Cerebellar nuclear complex (tissue), 1 donor: Measurements from ENCODE around the gene REEP1.
"Not testable (repeated sequence)": the region's sequence is repeated elsewhere in the genome, so short reads cannot be mapped to it uniquely, and the experiment has no call there.

Experiments used
- DNase-seq, 2 experiments: peaks; one replicate each; lab custom pipeline; 2025; lab: John Stamatoyannopoulos, UW

REEP1 gene

DNA sequence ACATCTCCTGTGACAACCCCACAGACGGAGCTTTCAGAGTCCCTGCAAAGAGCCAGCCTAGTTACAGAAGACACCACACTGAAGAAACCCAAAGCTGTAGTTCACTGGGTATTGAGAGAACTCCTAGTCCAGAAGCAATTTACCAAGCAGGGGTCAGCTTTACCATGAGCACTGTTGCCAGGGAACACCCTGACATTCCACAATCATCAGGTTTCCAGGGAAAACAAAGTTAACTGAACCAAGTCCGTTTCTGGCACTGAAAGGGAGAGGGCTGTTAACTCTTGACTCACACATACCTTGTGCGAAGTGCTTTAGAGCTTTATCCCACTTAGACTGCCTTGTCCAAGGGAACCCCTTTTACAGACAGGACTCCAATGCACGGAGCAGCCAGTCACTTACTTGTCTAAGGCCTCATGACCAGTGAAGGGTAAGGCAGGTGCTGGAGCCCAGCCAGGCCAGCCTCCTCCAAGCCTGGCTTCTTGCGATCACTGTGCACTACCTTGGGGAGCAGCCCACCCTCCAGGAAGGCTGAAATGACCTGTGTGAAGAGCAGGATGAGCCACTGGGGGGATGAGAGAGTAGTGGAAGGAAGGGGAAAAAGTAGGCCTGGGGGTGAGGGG, 53.9 kb downstream of the REEP1 start:
- no peak for DNase-seq

DNA sequence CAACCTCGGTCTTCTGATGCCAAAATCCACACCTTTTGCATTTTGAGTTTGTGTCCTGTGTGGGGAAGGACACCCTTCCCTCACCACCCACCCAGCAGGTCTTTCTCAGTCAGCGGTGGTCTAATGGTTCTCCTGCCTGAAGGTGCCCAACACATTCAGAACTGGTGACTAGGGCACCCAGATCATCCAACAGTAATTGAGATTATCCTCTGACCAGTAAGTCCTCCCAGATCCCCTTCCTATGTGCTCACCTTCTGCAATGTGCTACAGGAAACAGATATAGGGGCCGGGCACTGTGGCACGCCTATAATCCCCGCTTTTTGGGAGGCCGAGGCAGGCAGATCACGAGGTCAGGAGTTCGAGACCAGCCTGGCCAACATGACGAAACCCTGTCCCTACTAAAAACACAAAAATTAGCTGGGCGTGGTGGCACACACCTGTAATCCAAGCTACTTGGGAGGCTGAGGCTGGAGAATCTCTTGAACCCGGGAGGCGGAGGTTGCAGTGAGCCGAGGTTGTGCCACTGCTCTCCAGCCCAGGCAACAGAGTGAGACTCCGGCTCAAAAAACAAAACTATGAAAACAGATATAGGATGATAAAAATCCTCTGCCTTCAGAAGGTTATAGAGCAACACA, 56.2 kb downstream of the REEP1 start:
- no peak for DNase-seq

DNA sequence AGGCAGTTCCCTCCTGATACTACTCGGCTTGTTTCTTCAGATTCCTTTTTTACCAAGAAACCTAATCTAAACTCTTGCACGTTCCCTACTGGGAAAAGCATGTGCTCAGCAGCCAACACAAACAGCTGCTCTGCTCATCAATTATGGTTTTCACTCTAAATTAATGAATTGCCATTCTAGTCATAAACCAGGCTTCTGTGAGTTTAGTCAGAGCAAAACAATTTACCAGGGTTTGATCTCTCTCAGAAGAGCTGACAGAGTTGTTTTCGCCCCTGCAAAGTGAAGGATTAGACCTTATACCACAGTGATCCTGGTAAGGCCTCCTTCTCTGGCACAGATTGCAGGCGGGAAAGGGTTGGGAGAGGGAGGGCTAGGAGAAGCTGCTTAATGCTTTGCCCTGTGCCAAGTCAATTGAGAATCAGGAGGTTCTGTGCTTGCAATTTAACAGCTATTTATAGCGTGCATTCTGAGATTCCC, 57.2 kb downstream of the REEP1 start:
- DNase-seq = no peak

DNA sequence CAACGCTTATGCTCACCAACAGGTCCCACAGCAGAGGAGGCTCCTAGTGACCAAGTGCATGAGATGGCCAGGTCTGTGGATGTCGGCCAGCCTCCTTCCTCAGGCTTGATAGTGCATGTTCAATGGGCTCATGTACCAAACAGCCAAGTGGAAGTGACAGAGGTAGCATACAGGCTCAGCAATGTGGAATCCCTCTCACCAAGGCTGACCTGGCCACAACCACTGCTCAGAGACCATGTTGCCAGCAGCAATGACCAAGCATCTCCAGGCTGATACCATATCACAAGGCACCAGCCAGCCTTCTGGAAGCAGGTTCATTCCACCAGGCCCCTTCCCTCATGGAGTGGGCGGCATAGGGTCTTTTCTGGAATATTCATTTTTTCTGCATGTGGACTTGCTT, 61.5 kb downstream of the REEP1 start:
- no peak for DNase-seq

DNA sequence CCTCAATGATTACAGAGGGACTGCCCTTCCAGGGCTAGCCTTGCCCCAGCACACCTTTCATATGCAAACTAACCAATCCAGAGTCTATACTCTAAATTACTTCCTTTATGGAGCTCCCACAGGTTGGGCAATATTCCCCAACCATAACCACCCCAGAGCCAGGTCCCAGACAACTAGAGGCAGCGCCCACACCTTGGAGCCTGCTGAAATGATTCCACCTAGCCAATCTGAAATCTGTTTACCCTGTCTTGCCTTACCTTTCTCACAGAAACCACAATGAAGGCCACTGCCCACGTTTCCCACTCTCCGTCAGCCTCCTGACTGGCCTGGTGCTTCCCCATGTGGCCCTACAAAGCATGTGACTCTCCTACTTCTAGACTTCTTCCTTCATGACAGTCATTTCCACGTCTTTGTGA, 62.0 kb downstream of the REEP1 start:
- DNase-seq = no peak

DNA sequence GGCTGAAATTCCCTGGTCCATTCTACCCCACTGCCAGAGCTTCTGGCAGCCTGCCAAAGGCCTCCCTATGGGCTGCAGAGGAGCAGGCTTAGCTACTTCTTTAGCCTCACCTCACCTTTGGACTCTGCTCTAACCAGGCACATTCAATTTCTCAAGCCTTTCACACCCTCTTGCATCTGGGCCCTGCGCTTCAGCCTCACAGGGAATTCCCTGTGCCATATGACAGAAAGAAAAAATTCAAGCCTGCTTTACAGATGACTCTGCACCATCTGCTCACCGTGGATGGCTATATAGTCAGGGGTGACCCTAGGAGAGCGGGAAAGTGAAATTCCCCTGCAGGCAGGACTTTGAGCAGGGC, 62.5 kb downstream of the REEP1 start:
- no peak for DNase-seq

DNA sequence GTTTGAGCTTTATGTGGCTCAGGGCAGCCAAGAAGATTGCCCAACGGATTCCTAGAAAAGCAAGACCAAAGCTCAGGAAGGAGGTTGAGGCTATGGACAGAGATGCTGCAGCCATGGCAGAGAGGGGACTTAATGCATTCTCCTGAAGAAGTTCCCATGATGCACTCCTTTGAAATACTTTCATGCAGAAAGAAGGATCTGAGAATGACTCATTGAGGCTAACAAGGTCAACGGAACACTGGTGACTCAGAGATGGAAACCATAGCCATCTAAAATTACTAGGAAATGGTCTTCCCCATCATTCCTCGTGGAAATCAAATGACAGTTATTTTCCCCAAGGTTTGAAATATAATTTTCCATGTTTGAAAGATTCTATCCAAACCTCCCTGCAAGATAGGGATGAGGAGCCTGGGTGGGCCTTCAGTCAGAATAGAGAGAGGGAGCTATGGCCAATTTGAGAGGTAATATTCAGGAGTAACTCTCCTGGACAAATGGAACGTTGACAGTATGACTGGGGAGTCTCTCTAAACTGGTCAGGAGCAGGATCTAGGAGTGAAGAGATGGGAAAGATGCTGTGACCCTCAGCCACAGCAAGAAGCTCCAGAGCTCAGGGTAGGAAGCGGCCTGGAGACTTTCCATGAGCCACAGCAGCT, 63.0 kb downstream of the REEP1 start:
- no peak for DNase-seq

DNA sequence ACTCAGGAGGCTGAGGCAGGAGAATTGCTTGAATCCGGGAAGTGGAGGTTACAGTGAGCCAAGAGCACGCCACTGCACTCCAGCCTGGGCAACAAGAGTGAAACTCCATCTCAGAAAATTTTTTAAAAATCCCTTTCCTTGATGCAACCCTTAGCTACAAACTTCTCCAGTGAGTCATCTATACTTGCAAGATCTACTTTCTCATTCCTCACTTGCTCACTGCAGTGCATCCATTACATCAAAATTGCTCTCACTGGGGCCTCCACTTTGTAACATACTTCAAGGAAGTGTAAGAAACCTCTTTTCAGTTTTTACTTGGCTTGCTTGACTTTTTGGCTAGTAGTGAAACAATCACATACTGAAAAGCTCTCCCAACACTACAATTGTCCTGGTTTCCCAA, 65.3 kb downstream of the REEP1 start:
- no peak for DNase-seq

DNA sequence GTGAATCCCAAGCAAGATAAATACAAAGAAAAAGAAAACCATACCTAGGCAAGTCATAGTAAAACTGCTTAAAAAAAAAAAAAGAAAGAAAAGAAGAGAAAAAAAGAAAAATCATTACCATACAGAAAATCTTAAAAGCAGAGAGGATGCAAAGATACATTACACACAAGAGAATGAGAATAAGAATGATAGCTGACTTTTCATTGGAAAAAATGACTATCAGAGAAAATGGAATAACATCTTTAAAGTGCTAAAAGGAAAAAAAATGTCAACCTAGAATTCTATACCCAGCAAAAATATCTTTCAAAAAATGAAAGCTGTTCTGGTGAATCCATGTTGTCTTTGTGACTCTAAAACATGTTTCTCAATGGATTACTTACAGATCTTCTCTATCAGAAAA, 66.2 kb downstream of the REEP1 start:
- no peak for DNase-seq

DNA sequence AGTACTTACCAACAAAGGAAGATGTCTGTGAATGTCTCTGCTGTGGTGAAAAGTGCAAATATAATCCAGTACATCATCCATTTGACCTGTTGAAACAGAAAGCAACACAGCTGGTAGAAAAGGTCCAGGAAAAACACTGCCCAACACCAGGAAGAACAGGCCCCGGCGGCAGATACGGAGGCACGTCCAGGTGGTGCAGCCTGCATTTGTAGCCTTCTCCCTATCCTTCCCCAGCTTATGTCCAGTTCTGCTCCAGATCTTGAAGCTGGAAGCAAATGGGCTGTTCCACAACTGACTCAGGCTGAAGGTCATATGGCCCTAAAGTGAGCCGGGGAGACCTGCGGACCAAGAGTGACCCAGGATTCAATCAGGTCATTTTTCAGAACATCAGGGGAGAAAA, 73.5 kb downstream of the REEP1 start:
- DNase-seq = no peak

DNA sequence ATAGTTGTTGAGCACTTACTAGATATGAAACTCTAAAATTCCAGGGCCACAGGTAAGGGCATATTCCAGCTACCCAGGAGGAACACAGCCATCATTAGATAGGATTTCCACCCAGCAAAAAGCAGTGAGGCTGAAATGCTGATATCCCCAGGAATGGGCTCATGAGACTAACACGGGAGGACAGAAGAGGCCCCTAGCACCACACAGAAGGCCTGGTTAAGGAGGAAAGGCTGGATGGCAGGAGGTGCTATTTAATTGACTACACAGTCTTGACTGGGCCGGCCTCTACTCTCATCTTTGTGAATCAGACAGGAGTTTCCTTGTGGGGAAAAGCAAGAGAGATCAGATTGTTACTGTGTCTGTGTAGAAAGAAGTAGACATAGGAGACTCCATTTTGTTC, 76.4 kb downstream of the REEP1 start:
- no peak for DNase-seq

DNA sequence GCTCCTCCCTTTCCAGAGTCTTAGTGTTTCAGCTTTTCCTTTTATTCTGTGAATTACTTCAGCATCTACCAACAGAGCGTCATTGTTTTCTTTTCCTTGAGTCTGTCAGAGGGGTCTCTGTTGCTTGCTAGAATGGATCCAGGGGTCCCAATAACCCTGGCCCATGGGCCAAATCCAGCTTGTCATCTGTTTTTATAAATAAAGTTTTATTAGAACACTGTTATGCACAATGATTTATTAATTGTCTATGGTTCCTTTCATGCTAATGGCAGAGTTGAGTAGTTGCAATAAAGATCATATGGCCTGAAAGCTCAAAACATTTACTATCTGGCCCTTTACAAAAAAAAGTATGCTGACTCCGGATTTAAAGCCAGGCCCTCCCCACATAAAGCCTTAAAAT, 79.3 kb downstream of the REEP1 start:
- no peak for DNase-seq

DNA sequence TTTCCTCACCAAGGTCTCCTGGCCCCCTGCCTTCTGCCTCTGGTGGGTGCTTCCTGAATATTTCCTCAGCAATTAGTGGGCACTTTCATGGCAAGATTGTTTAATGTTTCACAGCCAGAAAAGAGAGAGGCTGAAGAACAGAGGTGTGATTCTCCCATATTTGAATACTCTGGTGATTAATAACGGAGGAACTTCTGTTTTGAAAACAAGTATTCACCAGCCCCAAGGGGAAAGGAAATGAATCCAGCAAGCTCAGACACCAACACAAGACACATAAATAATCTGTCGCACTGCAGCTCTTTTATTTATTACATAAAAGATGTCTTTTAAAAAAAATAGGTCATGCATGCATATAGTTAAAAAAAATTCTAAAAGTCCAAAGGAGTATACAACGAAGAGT, 80.4 kb downstream of the REEP1 start:
- DNase-seq = no peak

DNA sequence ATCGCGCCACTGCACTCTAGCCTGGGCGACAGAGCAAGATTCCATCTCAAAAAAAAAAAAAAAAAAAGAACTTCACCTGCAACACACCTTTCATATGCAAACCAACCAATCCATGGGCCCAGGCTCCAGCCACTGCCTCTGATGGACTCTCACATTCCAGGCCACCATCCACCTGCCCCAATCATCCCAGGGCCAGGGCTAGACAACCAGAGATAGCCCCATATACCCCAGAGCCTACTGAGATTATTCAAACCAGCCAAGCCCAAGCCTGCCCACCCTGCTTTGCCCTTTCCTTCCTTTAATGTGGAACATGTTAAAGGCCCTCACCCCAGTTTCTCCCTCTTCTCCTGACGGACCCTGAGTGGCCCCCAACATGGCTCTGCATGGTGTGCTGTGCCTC, 81.1 kb downstream of the REEP1 start:
- no peak for DNase-seq

DNA sequence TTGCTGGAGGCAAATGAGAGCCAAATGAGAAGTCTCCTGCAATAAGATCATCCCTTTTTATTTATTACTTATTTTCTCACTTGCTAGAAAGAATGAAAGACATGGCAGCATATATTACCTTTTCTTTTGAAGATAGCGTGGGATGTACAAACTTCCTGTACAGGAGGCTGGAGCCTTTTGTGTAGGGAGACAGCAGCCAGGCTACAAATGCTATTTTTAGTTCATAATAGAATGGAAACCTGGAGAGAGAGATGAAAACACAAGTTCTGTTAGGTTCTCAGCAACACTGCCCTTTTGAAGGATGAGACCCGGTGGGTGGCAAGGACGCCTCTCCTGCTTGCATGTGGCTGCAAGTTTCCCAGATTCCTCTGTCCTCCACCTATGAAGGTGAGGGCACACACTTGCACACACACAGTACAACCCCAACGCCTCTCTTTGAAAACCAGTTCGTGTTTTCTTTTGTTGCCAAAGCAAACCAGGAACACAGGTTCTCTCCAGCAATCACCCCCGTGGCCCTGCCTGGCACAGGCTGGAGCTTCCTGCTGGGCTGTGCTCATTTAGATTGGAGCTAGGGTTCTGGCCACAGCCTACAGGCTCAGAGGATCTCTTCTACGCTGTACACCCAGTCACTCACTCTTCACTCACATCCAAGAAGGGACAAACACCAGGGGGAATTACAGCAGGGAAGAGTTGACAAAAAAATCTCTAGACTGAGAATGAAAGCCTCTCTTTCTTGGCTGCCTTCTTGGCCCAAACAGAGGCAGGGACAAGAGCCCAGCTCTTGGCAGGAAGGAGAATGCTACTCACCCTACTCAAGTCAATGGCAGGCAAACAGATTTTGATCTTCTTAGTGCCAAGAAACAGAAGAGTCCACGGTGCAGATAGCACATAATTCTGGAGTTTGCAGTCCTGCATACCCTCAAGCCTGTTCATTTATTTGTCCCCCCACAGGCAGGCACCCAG, 82.6 kb downstream of the REEP1 start:
- peak in 1 of 2 experiments; percentile 25 for DNase-seq

DNA sequence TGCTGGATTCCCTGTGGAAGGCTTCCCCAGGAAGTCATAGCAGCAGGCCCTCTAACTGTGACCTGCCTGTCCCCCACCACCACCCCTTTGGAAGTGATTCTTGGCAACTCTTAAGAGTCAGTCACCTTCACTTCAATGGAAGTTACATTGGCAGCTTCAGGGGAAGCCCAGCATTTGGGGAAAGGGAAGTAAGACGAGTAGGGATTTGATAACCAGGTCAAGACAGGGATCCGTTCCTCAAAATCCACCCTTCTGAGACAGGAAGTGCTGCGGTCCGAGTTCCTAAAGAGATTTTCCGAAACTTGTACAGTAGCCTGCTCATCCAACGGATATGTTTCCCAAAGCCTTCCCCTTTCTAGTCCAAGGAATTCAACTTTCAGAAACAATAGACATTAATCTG, 84.0 kb downstream of the REEP1 start:
- DNase-seq = no peak

DNA sequence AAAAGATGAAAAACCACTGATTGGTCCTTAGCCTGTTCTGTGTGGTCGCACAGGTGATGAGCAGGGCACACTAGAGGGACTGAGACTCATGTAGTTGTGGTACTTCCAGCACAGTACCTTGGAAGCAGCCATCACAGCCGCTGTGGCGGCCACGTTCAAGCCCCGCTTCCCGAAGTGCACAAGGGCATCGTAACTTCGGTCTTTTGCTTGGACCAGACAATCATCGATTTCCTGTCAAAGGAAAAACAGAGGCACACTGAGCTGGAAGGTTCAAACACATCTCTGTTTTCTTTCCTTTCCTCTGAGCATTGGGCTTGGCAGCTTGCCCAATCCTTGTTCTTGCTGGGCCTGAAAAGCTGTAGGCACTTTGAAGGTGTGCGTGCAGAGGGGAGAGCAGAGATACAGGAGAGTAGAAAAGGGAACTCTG, 85.6 kb downstream of the REEP1 start:
- no peak for DNase-seq

DNA sequence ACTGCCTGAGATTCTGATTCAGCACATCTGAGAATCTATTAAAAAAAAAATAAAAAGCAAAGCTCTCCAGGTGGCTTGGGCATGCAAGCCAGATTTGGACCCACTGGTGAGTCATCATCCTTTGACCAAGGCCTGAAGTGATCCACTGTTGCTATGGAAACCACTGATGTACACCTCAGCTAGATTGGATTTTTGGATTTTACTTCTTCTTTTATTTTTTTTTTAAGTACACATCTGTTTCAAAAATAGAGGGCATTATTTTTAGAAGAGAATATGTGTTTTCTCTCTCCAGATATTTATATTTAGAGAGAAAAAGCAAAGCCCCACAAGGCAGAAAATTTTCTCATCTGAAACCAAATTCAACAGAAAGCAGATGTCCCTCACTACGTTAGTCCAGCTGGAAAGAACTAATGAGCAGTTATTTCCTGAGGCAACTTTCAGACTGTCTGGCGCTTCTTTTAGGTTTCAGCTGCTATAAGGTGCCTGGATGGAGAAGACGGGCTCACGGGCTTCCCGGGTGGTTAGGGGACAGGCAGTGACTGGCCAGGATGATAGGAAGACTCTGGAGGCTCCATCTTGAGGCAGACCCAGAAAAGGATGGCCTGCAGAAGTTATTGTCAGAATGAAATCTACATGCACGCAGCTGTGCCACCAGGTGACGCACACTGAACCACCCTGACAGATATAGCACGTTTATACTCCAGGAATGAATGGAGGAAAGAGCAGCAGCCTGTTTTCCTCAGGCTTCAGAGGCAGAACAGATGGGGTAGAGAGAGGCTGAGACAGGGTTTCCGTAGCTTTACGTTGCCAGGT, 87.6 kb downstream of the REEP1 start:
- DNase-seq = no peak

DNA sequence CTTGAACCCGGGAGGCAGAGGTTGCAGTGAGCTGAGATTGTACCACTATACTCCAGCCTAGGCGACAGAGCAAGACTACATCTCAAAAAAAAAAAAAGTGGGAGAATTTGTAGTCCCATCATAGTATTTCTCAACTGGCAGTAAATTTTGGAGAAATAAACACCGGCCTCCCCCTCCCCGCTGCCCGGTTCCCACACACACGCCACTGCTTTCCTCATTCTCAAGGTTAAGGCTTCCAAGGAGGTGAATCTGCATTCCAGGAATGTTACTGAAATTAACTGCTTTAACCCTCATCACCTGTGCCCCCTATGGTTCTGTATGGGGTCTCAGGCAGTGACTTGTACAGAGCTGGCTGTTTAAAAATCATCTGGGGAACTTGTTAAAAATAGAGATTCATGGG, 88.2 kb downstream of the REEP1 start:
- no peak for DNase-seq

DNA sequence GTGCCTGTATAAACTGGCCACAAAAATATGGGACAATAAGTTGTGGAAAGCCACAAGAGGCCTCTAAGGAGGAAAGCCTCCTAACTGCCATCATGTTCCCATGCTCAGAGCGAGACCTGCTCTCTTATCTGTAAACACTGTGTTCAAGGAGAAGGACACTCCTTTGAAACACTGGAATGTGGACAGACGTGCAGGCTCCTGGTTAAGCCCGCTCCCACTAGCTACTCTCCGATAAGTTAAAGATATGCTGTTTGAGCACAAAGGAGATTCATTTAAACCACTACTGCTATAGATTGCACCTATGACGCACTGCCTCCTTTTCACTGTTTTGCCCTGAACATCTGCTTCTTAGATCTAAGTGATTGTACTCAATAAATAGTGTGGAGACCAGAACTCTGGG, 92.2 kb downstream of the REEP1 start:
- not testable (repeated sequence) for DNase-seq

DNA sequence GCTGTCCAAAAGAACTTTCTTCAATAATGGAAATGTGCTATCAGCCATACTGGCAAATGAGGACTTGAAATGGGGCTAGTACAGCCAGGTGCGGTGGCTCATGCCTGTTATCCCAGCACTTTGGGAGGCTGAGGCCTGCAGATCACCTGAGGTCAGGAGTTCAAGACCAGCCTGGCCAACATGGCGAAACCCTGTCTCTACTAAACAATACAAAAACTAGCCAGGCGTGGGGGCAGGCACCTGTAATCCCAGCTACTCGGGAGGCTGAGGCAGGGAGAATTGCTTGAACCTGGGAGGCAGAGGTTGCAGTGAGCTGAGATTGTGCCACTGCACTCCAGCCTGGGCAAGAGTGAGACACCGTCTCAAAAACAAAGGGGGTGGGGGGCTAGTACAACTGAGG, 92.6 kb downstream of the REEP1 start:
- not testable (repeated sequence) for DNase-seq
